Activated naive CD8-positive, alpha-beta T cell treated with anti-CD3 and anti-CD28 coated beads, Interleukin-2, amount 10 ng/mL, durations not matched to agents 7 days and 5 days (primary cell): ENCODE data around the gene PLD1. TPM values are rescaled to one million over a fixed set of nuclear protein-coding genes. Genes with fewer than 3 reads are reported as not detected.
"Not testable (repeated sequence)": the region's sequence is repeated elsewhere in the genome, so short reads cannot be mapped to it uniquely, and the experiment has no call there.

Source experiments
- ATAC-seq: fragments of 150-1000 bp; cut with Tn5 transposase; one replicate; pipeline ENCODE4 v1.10.0; 2021; ENCODE audit warnings: low read depth, moderate library complexity
- POLR2A ChIA-PET: fragments of 350-600 bp; sonication (Branson Sonifier 250); formaldehyde crosslinking; loops from one replicate; lab custom pipeline; 2021; ENCODE audit warnings: antibody characterized with exemption; lab: Charles Lee
- DNase-seq: peaks from one replicate; pipeline ENCODE4 v3.0.0; 2021
- H3K27ac Mint-ChIP-seq: one replicate; pipeline ENCODE4 v1.8.0; 2022; ENCODE audit warnings: mild to moderate bottlenecking, mixed read lengths
- H3K27me3 Mint-ChIP-seq: one replicate; pipeline ENCODE4 v1.8.0; 2022; ENCODE audit warnings: mild to moderate bottlenecking, moderate library complexity, mixed read lengths
- H3K36me3 Mint-ChIP-seq: one replicate; pipeline ENCODE4 v1.8.0; 2021; ENCODE audit warnings: mild to moderate bottlenecking, mixed read lengths
- H3K4me1 Mint-ChIP-seq: one replicate; pipeline ENCODE4 v1.8.0; 2021; ENCODE audit warnings: mixed read lengths
- H3K4me3 Mint-ChIP-seq: one replicate; pipeline ENCODE4 v1.8.0; 2022; ENCODE audit warnings: mild to moderate bottlenecking, moderate library complexity, mixed read lengths
- H3K9me3 Mint-ChIP-seq: one replicate; pipeline ENCODE4 v1.8.0; 2021; ENCODE audit warnings: mixed read lengths
- total RNA-seq, 2 experiments: library from RNA; stranded (reverse); gene quantifications; one replicate each; pipeline ENCODE4 v1.2.3, GENCODE V29; 2021

Gene PLD1
- total RNA-seq, 2 experiments from 2014 or later: 1.0 to 1.7 TPM

- H3K4me3 Mint-ChIP-seq: no peak overlapping the region
- H3K27me3 Mint-ChIP-seq: peaks cover 18% of the 10 kb centered on the region
- no peaks in the 10 kb centered on the region for H3K4me1 Mint-ChIP-seq
- no peaks in the 10 kb centered on the region for H3K9me3 Mint-ChIP-seq
- ATAC-seq (no peak), DNase-seq (no peak)
- no peaks in the 10 kb centered on the region for H3K36me3 Mint-ChIP-seq
- H3K27ac Mint-ChIP-seq: no peak overlapping the region
- POLR2A ChIA-PET: no interaction called here
Observed at GRCh38 chr3:171757361-171758034, 52.8 kb downstream of the PLD1 start.

GRCh38 chr3:171755656-171756055, 54.6 kb downstream of the PLD1 start:
- no peak for ATAC-seq
- no peak overlapping the region for H3K4me3 Mint-ChIP-seq
- no peaks in the 10 kb centered on the region for H3K4me1 Mint-ChIP-seq
- H3K27me3 Mint-ChIP-seq: peaks cover 32% of the 10 kb centered on the region
- no peaks in the 10 kb centered on the region for H3K36me3 Mint-ChIP-seq
- POLR2A ChIA-PET: no interaction called here
- no peak for DNase-seq
- no peak overlapping the region for H3K27ac Mint-ChIP-seq
- no peaks in the 10 kb centered on the region for H3K9me3 Mint-ChIP-seq

- peaks cover 31% of the 10 kb centered on the region for H3K27me3 Mint-ChIP-seq
- H3K4me1 Mint-ChIP-seq: no peaks in the 10 kb centered on the region
- POLR2A ChIA-PET: no interaction called here
- H3K36me3 Mint-ChIP-seq: no peaks in the 10 kb centered on the region
- no peaks in the 10 kb centered on the region for H3K9me3 Mint-ChIP-seq
- no peak for ATAC-seq
- no peak for DNase-seq
- no peak overlapping the region for H3K4me3 Mint-ChIP-seq
- H3K27ac Mint-ChIP-seq: no peak overlapping the region
Observed at GRCh38 chr3:171755015-171755589, 55.2 kb downstream of the PLD1 start.

- Mint-ChIP-seq H3K36me3 (no peaks in the 10 kb centered on the region), H3K27me3 (peaks cover 36% of the 10 kb centered on the region), H3K4me3 (no peak overlapping the region), H3K27ac (no peak overlapping the region), H3K4me1 (no peaks in the 10 kb centered on the region), H3K9me3 (no peaks in the 10 kb centered on the region)
- no peak for DNase-seq
- ATAC-seq: no peak
- POLR2A ChIA-PET: no interaction called here
Observed at GRCh38 chr3:171753665-171754408, 56.4 kb downstream of the PLD1 start.

GRCh38 chr3:171753025-171753472, 57.2 kb downstream of the PLD1 start:
- no peak overlapping the region for H3K4me3 Mint-ChIP-seq

GRCh38 chr3:171752329-171752728, 58.0 kb downstream of the PLD1 start:
- no peaks in the 10 kb centered on the region for H3K36me3 Mint-ChIP-seq
- POLR2A ChIA-PET: no interaction called here
- no peak overlapping the region for H3K27ac Mint-ChIP-seq
- peaks cover 35% of the 10 kb centered on the region for H3K27me3 Mint-ChIP-seq
- no peaks in the 10 kb centered on the region for H3K9me3 Mint-ChIP-seq
- ATAC-seq (no peak), DNase-seq (no peak)
- no peak overlapping the region for H3K4me3 Mint-ChIP-seq
- no peaks in the 10 kb centered on the region for H3K4me1 Mint-ChIP-seq

More at GRCh38 chr3:171753025-171753472, 57.2 kb downstream of the PLD1 start:
- Mint-ChIP-seq H3K27me3 (peaks cover 34% of the 10 kb centered on the region), H3K36me3 (no peaks in the 10 kb centered on the region), H3K9me3 (no peaks in the 10 kb centered on the region), H3K27ac (no peak overlapping the region), H3K4me1 (no peaks in the 10 kb centered on the region)
- no peak for DNase-seq
- POLR2A ChIA-PET: no interaction called here
- ATAC-seq: no peak

- POLR2A ChIA-PET: no interaction called here
- Mint-ChIP-seq H3K9me3 (no peaks in the 10 kb centered on the region), H3K27ac (no peak overlapping the region), H3K36me3 (no peaks in the 10 kb centered on the region), H3K4me1 (no peaks in the 10 kb centered on the region), H3K27me3 (peaks cover 41% of the 10 kb centered on the region), H3K4me3 (no peak overlapping the region)
- DNase-seq: no peak
- ATAC-seq: no peak
Observed at GRCh38 chr3:171749124-171749523, 61.2 kb downstream of the PLD1 start.

- Mint-ChIP-seq H3K36me3 (no peaks in the 10 kb centered on the region), H3K9me3 (no peaks in the 10 kb centered on the region), H3K4me1 (no peaks in the 10 kb centered on the region), H3K4me3 (no peak overlapping the region), H3K27me3 (peaks cover 41% of the 10 kb centered on the region), H3K27ac (no peak overlapping the region)
- ATAC-seq (no peak), DNase-seq (no peak)
- POLR2A ChIA-PET: interaction anchor here (0.5 kb wide), 1 partner anchor 658 kb away, joined by 3 read pairs; no protein-coding TSS in a partner anchor
Observed at GRCh38 chr3:171748064-171748924, 62.0 kb downstream of the PLD1 start.

GRCh38 chr3:171747223-171747920, 62.9 kb downstream of the PLD1 start:
- no peak overlapping the region for H3K27ac Mint-ChIP-seq
- H3K27me3 Mint-ChIP-seq: peaks cover 35% of the 10 kb centered on the region
- POLR2A ChIA-PET: no interaction called here
- DNase-seq (no peak), ATAC-seq (no peak)
- no peak overlapping the region for H3K4me3 Mint-ChIP-seq
- no peaks in the 10 kb centered on the region for H3K9me3 Mint-ChIP-seq
- no peaks in the 10 kb centered on the region for H3K36me3 Mint-ChIP-seq
- H3K4me1 Mint-ChIP-seq: no peaks in the 10 kb centered on the region

GRCh38 chr3:171746320-171747222, 63.7 kb downstream of the PLD1 start:
- H3K4me1 Mint-ChIP-seq, ATAC-seq, H3K36me3 Mint-ChIP-seq, H3K27ac Mint-ChIP-seq, DNase-seq, H3K4me3 Mint-ChIP-seq, POLR2A ChIA-PET, H3K9me3 Mint-ChIP-seq: not testable (repeated sequence)
- H3K27me3 Mint-ChIP-seq: peaks cover 29% of the 10 kb centered on the region

GRCh38 chr3:171745577-171746319, 64.5 kb downstream of the PLD1 start:
- Mint-ChIP-seq H3K9me3 (no peaks in the 10 kb centered on the region), H3K4me3 (no peak overlapping the region), H3K27me3 (peaks cover 21% of the 10 kb centered on the region), H3K36me3 (no peaks in the 10 kb centered on the region), H3K27ac (no peak overlapping the region), H3K4me1 (no peaks in the 10 kb centered on the region)
- DNase-seq (no peak), ATAC-seq (no peak)
- POLR2A ChIA-PET: no interaction called here
